Heart left ventricle (tissue), 13 donors: Measurements from ENCODE around the gene CSTB.

Source experiments
- POLR2A ChIP-seq, 2 donors: fragments of 450-650 bp; IDR thresholded peaks; one replicate each; pipeline ENCODE4 v1.6.1; 2017; ENCODE audit warnings: antibody characterized with exemption in 2 of 2, mild to moderate bottlenecking in 2 of 2, moderate library complexity in 2 of 2
- TF ChIP-seq, protein P1 (sequence below), 12 donors: fragments of 200-600 bp; sonication (generic) in 4 of 12; IDR thresholded peaks; one replicate each; pipeline versions ENCODE4 v1.5.0 to v1.8.0; 2018 to 2022; ENCODE audit warnings: antibody characterized with exemption in 12 of 12, mild to moderate bottlenecking in 5 of 12
- donor health status: ischemic (EF 13 %, LVEDD 7.1; RV severe dilation, severe dysfunction).
- donor health status: DM: no; HTN: yes; CAD: no.
- donor health status: DM: no; HTN: no; CAD: no.
- donor health status: ischemic (EF 25% LVEDD 6.9; RV normal size, moderate dysfunction).
- donor health status: ischemic (EF 25% LVEDD 5.7; RV mildly dilated, moderate dysfunction).
- donor health status: ischemic (EF 35%, LVEDD 5.7; RV mildly dilated, moderate dysfunction).
- donor health status: nonischemic (EF 11% LVEDD 7.7; RV severe dilation, severe dysfunction).
- donor health status: DM: yes; HTN: yes; CAD: no.
- donor health status: PGD.
- donor health status: ischemic (EF 29% LVEDD 5.4; RV normal size, mild dysfunction).
- donor health status: nonischemic (EF 23%, LVEDD 6.1; RV moderate dilation, normal function).

DNA sequence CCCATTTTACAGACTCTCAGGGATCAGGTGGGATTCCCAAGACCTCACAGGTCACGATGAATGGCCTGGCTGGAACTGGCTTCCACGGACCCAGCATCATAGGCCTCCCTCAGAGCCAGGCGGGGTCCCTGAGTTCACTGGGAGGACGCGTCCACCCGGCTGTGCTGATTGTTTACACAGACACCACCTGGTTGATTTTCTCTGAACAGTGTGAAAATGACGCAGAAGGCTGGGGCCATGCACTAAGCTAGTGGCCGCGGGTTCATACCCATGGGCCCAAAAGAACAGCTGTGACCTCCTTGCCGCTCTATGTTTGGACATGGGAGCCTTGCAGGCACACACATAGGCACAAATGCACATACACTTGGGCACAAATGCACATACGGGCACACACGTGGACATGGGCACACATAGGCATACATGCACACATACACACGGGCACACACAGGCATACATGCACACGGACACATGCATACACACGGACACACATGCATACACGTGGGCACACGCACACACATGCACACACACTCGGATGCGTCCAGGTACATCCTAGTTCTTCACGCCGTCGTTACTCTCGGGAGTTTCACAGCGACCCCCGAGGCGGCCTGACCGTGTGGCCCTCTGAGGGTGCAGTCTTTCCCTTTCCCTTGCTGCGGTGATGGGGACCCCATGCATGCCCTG, 23.2 kb downstream of the CSTB start:
- TF ChIP-seq, protein P1, sequence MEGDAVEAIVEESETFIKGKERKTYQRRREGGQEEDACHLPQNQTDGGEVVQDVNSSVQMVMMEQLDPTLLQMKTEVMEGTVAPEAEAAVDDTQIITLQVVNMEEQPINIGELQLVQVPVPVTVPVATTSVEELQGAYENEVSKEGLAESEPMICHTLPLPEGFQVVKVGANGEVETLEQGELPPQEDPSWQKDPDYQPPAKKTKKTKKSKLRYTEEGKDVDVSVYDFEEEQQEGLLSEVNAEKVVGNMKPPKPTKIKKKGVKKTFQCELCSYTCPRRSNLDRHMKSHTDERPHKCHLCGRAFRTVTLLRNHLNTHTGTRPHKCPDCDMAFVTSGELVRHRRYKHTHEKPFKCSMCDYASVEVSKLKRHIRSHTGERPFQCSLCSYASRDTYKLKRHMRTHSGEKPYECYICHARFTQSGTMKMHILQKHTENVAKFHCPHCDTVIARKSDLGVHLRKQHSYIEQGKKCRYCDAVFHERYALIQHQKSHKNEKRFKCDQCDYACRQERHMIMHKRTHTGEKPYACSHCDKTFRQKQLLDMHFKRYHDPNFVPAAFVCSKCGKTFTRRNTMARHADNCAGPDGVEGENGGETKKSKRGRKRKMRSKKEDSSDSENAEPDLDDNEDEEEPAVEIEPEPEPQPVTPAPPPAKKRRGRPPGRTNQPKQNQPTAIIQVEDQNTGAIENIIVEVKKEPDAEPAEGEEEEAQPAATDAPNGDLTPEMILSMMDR (IDR thresholded peaks at IDR 0.05): no peak
- TF ChIP-seq POLR2A (IDR thresholded peaks at IDR 0.05): no peak
